ENCODE measurements around the gene SCGB1C1. TPM values are rescaled to one million over a fixed set of nuclear protein-coding genes. Genes with fewer than 3 reads are reported as not detected.

SCGB1C1 gene
- total and polyA plus RNA-seq, 3 donors from 2014 or later = not detected

DNA sequence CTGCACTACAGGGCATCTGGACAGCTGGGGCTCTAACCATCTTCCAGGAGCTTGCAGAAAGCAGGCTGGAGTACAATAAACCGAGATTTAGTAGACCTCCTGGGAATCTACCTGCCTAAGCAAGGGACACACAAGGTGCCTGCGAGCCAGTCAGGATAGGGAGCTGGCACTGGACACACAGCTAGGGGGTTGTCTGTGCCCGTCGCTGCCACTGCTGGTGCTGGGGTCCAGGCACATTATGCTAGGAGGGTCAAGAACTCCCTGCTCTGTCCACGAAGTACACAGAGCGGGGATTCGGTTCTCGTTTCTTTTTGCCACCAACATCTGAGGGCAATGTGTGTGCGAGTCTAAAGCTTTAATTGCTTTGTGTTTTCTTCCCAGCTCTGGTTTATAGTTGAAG is 18.9 kb downstream of the SCGB1C1 start:
- Histone ChIP-seq H3K9me3 (no peaks in the 10 kb centered on the region), H3K27ac (no peak overlapping the region), H3K27me3 (no peaks in the 10 kb centered on the region), H3K4me3 (no peak overlapping the region), H3K36me3 (ENCODE audit: low read depth, missing control alignments) (no peaks in the 10 kb centered on the region), H3K4me1 (peaks cover 12% of the 10 kb centered on the region)
- no peak for DNase-seq
- TF ChIP-seq POLR2A (IDR thresholded peaks at IDR 0.05) = no peak
- TF ChIP-seq, protein P1, sequence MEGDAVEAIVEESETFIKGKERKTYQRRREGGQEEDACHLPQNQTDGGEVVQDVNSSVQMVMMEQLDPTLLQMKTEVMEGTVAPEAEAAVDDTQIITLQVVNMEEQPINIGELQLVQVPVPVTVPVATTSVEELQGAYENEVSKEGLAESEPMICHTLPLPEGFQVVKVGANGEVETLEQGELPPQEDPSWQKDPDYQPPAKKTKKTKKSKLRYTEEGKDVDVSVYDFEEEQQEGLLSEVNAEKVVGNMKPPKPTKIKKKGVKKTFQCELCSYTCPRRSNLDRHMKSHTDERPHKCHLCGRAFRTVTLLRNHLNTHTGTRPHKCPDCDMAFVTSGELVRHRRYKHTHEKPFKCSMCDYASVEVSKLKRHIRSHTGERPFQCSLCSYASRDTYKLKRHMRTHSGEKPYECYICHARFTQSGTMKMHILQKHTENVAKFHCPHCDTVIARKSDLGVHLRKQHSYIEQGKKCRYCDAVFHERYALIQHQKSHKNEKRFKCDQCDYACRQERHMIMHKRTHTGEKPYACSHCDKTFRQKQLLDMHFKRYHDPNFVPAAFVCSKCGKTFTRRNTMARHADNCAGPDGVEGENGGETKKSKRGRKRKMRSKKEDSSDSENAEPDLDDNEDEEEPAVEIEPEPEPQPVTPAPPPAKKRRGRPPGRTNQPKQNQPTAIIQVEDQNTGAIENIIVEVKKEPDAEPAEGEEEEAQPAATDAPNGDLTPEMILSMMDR (IDR thresholded peaks at IDR 0.05) = no peak
- intact Hi-C loops (cut with DNase I; ENCODE audit: low total_unique reads) = no loop called here
- WGBS, 2 donors = 88% methylated on average over 7 to 9 of the region's 9 CpGs

DNA sequence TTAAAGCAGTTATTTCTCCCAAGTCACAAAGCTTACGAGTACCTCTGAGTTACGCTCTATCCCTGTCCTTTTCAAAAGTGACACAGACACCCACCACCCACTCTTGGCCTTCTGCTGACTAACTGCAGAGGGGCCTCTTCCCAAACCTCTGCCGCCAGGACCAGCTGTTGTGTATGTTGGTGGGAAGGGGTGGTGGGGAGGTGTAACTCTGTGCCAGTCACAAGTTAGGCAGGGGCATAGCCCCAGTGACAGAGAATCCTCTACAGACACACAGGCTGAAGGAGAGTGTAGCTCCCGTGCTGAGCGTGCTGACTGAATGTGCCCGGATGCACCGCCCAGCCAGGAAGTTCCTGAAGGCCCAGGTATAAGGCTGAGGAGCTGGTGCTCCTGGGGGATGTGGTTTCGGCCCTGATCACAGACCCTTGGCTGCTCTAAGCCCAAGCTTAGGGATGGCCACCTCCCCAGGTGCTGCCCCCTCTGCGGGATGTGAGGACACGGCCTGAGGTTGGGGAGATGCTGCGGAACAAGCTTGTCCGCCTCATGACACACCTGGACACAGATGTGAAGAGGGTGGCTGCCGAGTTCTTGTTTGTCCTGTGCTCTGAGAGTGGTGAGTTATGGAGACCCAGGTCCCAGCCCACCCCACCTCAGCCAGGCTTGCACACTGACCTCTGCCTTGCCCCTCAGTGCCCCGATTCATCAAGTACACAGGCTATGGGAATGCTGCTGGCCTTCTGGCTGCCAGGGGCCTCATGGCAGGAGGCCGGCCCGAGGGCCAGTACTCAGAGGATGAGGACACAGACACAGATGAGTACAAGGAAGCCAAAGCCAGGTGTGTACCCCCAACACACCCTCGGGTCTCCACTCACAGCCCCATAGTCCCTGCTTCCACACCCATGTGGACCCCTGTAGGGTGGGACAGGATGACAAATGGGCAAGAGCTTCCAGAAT is 19.5 kb downstream of the SCGB1C1 start:
- intact Hi-C loops (cut with DNase I; ENCODE audit: low total_unique reads) = no loop called here
- 90 to 93% methylated on average over 8 to 17 of the region's 17 CpGs for WGBS, 2 donors
- Histone ChIP-seq H3K9me3 (no peaks in the 10 kb centered on the region), H3K4me1 (peaks cover 12% of the 10 kb centered on the region), H3K27ac (no peak overlapping the region), H3K27me3 (no peaks in the 10 kb centered on the region), H3K4me3 (no peak overlapping the region), H3K36me3 (ENCODE audit: low read depth, missing control alignments) (no peaks in the 10 kb centered on the region)
- no peak for TF ChIP-seq POLR2A (IDR thresholded peaks at IDR 0.05)
- TF ChIP-seq, protein P1 (IDR thresholded peaks at IDR 0.05) = no peak
- DNase-seq = no peak

DNA sequence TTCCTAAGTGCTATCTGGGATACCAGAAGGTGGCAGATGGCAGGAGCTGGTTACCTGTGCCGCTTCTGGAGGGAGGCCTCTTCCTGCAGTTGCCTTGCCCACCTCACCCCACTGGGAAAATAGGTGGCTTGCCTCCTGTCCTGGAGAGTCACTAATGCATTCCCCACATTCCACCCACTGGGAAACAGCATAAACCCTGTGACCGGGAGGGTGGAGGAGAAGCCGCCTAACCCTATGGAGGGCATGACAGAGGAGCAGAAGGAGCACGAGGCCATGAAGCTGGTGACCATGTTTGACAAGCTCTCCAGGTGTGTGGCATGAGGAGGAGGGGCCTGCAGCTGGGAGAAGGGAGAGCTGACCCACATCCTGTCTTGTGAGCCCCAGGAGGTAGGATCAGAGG is 20.2 kb downstream of the SCGB1C1 start:
- TF ChIP-seq POLR2A (IDR thresholded peaks at IDR 0.05) = no peak
- TF ChIP-seq, protein P1 (IDR thresholded peaks at IDR 0.05) = no peak
- 87 to 95% methylated on average over 4 of the region's 4 CpGs for WGBS, 2 donors
- no peak overlapping the region for H3K27ac ChIP-seq
- H3K9me3 ChIP-seq = no peaks in the 10 kb centered on the region
- intact Hi-C loops (cut with DNase I; ENCODE audit: low total_unique reads) = no loop called here
- no peak overlapping the region for H3K4me3 ChIP-seq
- H3K27me3 ChIP-seq = no peaks in the 10 kb centered on the region
- H3K36me3 ChIP-seq (ENCODE audit: low read depth, missing control alignments) = no peaks in the 10 kb centered on the region
- H3K4me1 ChIP-seq = peaks cover 12% of the 10 kb centered on the region
- no peak for DNase-seq

DNA sequence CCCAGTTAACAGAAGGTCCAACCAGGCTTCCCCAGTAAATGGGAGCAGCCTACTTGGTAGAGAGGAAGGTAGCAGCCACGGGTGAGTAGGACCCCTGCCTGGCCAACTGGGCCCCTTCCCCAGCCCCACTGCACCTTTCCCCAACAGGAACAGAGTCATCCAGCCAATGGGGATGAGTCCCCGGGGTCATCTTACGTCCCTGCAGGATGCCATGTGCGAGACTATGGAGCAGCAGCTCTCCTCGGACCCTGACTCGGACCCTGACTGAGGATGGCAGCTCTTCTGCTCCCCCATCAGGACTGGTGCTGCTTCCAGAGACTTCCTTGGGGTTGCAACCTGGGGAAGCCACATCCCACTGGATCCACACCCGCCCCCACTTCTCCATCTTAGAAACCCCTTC is 21.2 kb downstream of the SCGB1C1 start:
- no peak for DNase-seq
- H3K27ac ChIP-seq = no peak overlapping the region
- TF ChIP-seq, protein P1 (IDR thresholded peaks at IDR 0.05) = no peak
- no peak for TF ChIP-seq POLR2A (IDR thresholded peaks at IDR 0.05)
- WGBS, 2 donors = 84 to 96% methylated on average over 7 of the region's 7 CpGs
- H3K9me3 ChIP-seq = no peaks in the 10 kb centered on the region
- intact Hi-C loops (cut with DNase I; ENCODE audit: low total_unique reads) = no loop called here
- H3K36me3 ChIP-seq (ENCODE audit: low read depth, missing control alignments) = no peaks in the 10 kb centered on the region
- no peak overlapping the region for H3K4me3 ChIP-seq
- H3K4me1 ChIP-seq = peaks cover 12% of the 10 kb centered on the region
- no peaks in the 10 kb centered on the region for H3K27me3 ChIP-seq

Data from testis (tissue), 3 donors.